CD4-positive, alpha-beta T cell treated with Interleukin-17A for 4 hours (primary cell): ENCODE results near the gene KDM4B.

Experiments
- DNase-seq: peaks from one replicate; pipeline ENCODE4 v3.0.0-alpha.2; 2020; ENCODE audit warnings: mixed read lengths

KDM4B gene

DNA sequence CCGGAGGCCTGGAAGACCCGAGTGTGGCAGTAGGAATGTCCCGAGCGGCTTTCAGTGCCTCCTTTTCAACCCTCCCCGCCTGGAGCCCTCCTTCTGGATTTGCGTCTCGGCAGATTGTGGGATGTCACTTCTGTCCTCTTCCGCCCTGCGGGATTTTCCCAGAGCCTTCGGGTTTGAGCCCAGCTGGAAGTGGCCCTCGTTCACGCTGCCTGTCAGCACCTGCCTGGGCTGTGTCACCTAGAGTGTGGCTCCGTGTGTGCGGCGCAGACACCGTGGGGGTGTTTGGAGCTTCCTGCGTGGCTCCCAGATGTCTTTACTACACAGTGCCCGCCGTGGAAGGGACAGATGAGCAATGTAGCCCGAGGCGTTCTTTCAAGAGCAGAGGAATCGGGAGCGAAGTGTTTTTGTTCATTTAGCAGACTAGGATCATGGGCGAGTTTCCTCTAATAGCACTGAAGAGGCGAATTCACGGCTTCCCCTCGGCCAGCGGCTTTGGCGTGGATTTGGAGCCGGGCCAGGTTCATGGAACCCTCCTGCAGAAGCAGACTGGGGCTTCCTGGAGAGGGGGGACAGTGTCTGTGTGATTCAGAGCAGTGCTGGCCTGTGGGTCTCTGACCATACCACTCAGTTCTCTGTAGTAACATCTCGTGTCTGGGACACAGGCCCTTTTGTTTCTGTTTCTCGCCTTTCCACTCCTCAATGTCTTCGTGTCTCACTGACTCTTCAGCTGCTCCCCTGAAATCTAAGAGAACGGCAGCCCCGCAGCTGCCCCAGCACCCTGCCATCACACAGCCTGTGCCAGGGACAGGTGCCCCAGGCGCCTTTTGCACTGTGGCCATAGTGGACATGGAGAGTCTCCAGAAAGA lies 68.0 kb downstream of the KDM4B start:
- DNase-seq = no peak

GRCh38 chr19:5037936-5038335 lies 69.0 kb downstream of the KDM4B start:
- no peak for DNase-seq

GRCh38 chr19:5038631-5039271 lies 69.8 kb downstream of the KDM4B start:
- DNase-seq = peak; percentile 17

GRCh38 chr19:5039642-5040543 lies 71.0 kb downstream of the KDM4B start:
- DNase-seq = no peak

DNA sequence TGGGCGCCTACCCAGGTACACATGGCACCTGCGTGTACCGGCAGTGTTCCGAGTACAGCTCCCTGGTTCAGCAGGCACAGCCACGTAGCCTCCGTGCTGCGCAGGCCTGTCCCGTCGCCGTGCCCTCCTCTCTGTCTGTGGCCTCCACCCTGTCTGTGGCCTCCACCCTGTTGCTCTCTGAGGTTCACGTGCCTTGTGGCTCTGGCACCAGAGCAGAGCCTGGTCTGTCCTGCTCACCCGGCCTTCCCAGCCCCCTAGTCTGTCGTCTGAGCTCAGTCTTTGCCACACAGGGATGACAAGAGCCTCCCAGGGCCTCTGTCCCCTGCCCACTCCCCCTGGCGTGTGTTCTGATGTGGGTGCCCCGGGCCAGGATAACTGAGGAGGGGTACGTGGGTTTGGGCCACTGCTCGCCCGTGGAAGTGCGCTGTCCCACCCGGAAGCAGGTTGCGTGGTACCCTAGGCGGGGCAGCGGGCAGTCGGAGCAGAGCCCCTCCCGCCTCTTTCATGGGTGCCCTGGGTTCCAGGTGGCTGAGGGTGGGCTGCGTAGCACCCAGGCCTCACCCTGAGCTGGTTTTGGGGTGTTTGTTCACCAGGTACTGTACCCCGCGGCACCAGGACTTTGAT lies 71.7 kb downstream of the KDM4B start:
- DNase-seq = no peak

GRCh38 chr19:5041168-5041912 lies 72.4 kb downstream of the KDM4B start:
- DNase-seq = no peak

DNA sequence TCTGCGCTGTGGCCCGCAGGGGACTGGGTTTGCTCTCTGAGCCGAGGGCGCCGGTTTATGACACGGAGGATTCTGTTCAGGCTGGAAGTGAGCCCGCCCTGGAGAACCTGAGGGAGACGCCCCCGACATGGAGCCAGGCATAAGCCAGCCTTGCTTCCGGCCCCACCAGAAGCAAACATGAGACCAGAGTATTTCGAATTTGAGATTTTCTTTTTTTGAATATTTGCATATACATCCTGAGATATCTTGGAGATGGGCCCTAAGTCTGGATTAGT lies 72.9 kb downstream of the KDM4B start:
- no peak for DNase-seq

GRCh38 chr19:5042556-5042955 lies 73.6 kb downstream of the KDM4B start:
- no peak for DNase-seq

DNA sequence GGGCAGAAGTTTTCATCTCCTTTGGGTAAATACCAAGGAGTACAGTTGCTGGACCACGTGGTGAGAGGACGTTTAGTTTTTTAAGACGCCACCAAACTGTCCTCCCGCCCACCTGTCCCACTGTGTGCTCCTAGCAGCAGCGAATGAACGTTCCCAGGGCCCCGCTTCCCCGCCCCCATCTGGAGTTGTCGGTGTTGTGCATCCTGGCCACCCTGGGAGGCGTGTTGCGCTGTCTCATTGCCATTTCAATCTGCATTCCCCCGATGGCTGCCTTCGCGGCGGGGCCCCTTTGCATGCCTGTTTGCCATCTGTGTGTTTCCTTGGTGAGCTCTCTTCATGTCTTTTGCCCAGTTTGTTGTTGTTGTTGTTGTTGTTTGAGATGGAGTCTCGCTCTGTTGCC lies 76.1 kb downstream of the KDM4B start:
- no peak for DNase-seq

DNA sequence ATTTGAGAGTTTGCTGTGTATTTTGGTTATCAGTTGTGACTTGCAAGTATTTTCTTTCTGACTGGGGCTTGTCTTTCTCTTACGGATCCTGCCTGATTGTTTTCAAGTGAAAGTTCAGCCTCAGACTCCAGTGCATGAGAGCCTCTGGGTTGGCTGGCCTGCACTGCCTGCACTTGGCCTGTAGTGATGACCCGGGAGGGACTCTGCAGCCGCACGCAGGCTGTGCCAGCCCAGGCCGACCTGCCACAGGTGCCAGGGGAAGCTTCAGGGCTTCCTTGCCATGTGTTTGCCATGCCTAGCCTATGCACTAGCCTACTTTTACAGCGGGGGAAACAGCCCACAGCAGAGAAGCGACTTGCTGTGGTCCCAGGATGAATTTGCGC lies 77.0 kb downstream of the KDM4B start:
- DNase-seq = no peak

DNA sequence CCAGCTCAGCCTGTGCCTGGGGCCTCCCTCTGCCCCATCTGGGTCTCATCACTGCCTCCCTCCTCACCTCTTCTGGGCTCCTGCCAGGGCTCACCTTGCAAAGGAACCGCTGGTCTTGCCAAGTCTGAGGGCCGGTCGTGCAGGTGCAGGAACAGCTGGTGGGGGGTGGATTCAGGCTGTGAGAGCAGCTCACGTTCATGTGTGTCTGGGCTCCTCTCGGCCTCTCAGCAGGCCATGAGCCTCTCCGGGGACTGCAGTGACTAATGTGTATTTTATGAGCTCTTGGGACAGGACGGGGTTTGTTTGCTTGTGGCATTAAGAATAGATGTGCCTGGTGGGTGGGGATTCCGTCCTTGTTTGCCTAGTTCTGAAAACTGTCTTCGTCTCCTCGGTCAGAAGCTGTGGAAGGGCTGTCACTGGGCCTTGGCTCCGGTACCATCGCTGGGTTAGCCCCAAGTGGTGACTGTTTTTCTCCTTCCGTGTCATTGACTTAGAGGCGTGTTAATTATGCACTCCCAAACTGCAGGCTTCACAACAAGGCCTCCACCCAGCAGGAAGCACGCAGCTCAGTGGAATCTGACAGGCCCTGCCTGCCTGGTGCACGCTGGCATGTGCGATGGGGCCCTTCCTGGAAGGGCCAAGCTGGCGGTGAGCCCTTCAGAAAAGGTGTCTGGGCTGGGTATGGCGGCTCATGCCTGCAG lies 77.6 kb downstream of the KDM4B start:
- no peak for DNase-seq

DNA sequence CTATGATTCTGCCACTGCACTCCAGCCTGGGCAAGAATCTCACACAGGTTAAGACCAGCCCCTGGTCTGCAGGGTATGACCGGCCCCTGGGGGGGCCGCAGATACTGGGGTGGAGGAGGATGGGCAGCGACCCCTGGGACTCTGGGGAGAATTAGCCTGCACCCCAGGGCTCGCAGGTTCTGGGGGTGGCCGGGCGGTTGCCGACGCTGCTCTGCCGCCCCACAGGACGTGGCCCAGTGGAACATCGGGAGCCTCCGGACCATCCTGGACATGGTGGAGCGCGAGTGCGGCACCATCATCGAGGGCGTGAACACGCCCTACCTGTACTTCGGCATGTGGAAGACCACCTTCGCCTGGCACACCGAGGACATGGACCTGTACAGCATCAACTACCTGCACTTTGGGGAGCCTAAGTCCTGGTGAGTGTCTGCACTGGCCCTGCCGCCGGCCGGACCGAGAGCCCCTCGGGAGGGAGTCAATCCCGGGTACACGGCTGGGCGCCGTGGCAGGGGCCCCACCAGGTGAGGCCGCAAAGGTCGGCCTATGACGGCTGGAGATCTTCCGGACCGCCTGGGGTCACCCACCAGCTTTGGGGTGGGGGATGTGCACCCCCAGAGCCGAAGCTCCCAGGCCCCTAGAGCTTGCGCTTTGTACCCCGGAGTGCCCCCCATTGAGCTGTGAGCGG lies 78.5 kb downstream of the KDM4B start:
- DNase-seq = no peak

GRCh38 chr19:5048091-5048726 lies 79.3 kb downstream of the KDM4B start:
- DNase-seq = peak; percentile 63

GRCh38 chr19:5048727-5049553 lies 80.0 kb downstream of the KDM4B start:
- DNase-seq = no peak

GRCh38 chr19:5049561-5049960 lies 80.6 kb downstream of the KDM4B start:
- no peak for DNase-seq

- DNase-seq = no peak
Observed at GRCh38 chr19:5050067-5050656, 81.2 kb downstream of the KDM4B start.

- DNase-seq = no peak
Observed at GRCh38 chr19:5050905-5051304, 82.0 kb downstream of the KDM4B start.

- no peak for DNase-seq
Observed at GRCh38 chr19:5051619-5052018, 82.7 kb downstream of the KDM4B start.

DNA sequence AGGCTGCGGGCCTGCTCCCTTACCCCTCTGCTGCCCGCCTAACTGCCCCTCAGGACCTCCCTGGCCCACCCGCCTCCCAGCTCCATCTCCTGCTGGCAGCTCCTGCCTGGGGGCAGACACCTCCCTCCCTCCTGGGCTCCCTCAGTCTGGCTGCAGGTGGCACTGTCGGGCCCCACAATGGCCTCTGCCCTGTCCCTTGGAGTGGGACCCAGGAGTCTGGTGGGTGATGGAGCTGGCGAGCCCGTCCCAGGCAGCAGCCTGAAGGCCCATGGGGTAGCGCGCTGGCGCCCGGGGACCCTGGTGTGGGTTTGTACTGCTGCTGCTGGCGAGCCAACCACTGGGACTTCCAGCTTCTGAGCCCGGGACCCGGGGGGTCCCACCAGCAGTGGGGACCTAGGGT lies 83.6 kb downstream of the KDM4B start:
- DNase-seq = no peak
